ENCODE measurements around the gene MORF4L1.
"Not testable (repeated sequence)": the region's sequence is repeated elsewhere in the genome, so short reads cannot be mapped to it uniquely, and the experiment has no call there.

Gene MORF4L1

DNA sequence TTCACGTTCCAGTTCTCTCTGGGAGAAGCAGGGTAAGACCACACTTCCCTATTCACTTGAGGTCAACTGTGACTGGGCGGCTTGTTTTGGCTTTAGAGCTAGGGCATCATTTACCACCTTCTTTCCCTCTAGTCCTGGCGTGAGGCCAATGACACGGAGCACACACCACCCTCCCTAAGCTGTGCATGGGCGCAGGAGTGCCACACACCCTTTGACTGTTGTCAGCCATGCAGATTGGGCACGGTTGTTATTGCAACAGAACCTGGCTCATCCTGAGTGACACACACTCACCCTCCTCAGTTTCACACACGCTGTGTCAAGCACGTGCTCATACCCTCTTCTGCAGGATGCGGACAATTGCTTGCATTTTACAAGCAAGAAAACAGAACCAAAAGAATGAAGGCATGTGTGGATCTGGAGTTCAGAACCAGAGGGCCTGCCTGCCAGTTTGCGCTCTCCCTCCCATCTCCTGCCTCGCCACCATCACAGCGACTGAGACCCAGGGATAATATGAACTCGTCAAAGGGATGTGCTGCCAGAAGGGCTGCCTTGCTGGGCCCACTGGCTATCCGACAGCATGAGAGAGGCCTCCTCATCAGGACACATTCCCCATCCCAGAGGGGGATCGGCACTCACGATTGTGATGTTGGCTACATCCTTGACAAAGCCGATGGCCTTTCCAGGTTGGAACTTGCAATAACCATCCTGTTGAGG lies 54.5 kb downstream of the MORF4L1 start:
- no peak for DNase-seq

DNA sequence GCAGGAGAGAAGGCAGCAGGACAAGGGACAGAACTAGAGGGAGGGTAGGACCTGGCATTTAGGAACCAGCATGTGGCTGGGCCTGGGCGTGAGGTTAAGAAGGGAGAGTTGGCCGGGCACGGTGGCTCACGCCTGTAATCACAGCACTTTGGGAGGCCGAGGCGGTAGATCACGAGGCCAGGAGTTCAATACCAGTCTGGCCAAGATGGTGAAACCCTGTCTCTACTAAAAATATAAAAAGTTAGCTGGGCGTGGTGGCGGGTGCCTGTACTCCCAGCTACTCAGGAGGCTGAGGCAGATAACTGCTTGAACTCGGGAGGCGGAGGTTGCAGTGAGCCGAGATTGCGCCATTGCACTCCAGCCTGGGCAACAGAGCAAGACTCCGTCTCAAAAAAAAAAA lies 55.5 kb downstream of the MORF4L1 start:
- not testable (repeated sequence) for DNase-seq

DNA sequence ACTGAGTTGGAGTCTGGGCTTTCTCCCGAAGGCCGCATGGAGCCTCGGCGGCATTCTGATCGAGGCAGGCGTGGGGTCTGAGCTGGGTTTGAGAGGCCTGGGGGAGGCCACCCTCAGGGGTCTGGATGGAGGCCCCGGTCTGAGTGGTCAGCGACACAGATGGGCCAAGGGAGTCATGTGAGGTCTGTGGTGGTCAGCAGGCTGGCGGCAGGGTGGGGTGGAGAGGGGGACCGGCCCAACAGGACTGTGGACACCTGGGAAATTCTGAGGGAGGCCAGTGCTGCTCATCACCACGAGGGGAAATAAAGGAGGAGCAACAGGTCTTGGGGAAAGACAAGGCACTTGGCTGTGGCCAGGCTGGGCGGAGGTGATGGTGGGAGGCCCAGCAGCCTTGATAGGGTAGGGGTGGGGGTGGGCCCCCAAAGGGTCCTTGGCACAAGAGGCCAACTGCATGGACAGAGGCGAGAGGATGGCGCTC lies 56.0 kb downstream of the MORF4L1 start:
- no peak for DNase-seq

DNA sequence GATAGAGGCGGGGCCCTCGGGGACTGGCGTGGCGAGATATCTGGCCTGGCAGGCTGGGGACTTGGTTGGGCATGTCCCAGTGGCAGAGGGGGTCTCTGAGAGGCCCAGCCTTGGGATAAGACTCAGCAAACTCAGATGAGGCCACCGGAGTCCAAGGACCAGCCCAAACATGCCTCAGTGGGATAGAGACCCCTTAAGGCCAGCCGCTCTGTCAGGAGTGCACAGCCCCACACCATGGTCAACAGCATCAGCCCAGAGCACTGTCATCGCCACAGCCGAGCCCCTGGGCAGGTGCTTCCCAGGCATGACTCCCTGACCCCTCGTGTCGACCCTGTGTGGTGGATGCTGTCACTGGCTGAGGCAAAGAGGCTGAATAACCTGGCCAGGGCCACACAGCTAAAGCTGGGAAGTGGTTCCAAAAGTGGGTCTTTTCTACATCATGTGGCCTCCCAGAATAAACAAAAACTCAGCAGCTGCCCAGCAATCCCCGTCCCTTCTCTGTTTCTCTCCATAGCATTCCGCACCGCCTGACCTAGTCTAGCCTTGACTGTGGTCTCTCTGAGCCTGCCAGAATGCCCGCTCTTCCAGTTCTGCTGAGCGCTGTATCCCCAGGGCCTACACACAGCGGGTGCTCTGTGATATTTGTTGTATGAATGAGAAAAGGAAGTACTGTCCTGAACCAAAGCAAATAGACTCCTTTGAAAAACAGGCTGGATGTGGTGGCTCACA lies 57.0 kb downstream of the MORF4L1 start:
- DNase-seq: no peak

DNA sequence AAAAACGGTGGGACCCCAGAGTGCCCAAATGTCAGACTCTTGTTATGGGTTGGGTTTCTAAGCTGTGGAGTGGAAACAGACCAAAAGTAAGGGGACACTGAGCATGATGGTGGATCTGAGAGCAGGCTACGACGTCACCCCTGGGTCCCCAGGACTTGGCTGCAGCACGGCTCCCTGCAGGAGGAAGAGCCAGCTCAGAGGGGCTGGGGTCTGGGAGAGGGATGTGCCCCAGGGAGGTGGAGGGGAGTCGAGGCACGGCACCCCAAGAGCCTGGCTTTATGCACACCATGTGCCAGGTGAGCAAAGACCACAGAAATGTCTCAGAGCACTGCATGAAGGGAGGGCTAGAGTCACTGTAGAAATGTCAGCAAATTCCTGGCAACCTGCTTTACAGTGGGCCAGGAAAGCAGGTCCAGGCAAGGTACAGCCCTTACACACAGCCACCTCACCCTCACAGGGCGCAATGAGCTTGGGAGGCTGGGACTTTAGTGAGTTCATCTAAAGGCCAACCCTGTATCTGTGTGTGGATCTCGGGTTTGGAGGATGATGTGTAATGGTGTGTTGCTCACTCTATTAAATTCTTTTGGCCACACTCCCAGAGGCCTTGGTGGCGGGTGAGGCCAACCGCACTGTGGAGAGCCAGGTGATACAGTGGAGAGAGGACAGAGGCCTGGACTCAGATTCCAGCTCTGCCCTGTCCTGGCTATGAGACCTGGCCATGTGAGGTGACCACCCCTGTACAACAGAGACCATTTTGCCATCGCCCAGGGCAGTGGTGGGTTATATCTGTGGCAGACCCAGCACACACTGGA lies 58.1 kb downstream of the MORF4L1 start:
- no peak for DNase-seq

DNA sequence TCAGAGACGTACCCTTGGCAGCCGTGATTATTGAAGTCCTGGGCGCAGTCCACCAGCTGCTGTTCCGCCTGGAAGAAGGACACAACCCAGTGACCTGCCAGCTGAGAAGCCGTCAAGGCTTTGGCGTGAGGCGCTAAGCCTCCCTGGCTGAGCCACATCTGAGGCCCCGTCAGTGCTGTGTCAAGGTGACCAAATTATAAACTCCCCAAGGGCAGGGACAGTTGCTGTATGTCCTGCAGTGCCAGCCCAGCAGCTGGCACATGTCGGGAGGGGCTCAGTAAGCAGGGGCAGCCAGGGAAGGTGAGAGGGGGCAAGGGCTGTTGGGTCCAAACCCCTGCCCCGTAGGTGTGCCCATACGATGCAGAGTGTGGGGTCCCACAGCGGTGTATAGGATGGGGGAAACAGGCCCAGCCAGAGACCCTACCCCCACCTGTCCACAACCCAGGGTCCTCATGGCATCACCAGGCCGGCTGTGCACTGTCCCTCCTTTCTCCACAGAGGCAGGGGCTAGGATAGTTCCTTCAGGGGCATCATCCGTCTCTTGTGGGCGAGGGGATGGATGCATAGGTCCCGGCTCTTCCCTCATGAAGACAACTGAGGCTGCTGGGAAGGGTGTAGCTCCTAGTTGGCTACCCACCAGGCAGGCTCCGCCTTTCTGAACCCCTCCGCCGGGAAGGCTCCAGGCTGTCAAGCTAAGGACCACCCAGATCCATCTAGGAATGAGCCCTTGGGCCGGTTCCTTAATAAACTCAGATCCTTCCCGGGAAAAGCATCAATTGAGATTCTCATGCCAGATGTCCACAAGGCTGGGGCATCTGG lies 59.0 kb downstream of the MORF4L1 start:
- no peak for DNase-seq

DNA sequence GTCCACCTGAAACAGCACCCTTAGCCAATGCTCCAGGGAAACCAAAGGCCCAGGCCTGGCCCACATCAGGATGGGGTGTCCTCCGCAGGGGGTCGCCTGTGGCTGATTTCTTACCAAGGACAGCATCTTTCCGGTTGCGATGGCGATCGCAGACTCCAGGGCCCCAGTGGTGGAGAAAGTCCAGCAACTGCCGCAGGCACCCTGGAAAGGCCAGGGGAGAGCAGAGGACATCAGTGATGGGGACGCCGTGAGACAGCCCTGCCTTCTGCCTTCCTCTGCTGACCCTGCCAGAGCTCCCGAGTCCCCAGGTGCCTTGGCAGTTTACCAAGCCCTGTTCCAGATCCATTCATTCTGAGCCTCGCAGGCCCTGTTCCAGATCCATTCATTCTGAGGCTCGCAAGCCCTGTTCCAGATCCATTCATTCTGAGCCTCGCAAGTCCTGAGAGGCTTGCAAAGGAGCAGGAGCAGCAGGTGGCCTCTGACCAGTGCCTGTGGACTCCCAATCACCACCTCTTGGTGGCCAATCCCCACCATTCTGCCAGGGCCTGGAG lies 59.6 kb downstream of the MORF4L1 start:
- no peak for DNase-seq

DNA sequence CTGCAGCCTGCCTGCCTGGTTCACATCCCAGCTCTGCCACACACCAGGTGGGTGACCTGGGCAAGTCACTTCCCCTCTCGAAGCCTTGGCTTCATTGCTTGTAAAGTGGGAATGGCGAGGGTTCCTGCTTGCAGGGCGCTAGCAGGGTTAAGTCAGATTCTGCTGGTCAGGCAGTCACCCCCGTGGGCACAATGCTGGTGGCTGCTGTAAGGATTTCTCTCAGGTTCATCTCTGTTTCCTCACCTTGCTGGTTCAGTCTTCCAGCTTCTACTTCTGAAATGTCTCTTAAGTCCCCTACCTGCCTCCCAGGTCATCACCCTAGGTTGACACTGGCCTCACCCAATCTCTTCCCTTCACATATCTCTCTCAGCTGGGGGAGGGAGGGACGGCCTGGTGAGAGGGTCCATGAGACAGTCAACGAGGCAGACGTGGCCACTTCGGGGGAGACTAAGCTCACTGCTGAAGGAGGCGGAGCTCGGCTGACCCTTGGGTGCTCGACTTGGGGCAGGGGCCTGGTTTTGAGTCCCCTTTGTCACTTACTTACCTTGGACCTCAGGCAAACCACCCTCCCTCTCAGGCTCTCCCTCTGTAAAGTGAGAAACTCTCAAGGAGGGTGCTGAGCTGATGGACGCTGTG lies 60.6 kb downstream of the MORF4L1 start:
- no peak for DNase-seq

DNA sequence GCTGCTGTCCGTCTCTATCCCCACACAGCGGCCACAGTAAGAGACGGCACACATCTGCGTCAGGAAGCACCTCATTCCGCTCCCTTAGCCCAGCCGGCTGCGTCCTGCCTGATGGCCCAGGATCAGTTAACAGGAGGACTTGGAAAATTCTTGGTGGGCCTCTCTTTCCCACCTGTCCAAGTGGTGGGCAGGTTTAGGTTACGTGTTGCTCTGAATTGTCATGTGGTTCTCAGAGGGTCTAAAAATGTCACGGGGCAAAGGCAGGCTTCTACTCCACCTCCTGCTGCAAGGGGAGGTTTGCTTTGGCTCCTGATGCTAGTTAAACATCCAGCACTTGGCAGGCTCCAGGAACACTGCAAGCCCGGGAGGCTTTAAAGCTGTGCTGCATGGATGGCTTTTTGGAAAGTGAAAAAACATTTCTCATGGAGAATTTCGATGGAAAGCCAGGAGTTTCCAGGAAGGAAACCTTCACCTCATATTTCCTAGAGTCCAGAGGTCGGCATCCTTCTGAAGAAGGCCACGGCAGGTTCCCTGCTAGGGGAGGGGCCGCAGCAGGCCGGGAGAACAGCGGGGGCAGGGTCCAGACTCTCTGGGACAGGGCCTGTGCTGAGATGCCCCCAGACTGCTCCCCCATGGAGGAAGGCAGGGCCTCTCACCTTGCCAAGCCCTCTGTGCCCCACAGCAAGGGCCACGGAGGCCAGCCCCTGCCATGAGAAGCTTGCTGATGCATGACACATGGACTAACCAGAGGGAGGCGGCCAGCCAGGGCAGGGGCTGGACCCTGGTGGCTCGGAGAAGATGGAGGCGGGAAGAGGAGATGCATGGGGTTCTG lies 61.3 kb downstream of the MORF4L1 start:
- no peak for DNase-seq

DNA sequence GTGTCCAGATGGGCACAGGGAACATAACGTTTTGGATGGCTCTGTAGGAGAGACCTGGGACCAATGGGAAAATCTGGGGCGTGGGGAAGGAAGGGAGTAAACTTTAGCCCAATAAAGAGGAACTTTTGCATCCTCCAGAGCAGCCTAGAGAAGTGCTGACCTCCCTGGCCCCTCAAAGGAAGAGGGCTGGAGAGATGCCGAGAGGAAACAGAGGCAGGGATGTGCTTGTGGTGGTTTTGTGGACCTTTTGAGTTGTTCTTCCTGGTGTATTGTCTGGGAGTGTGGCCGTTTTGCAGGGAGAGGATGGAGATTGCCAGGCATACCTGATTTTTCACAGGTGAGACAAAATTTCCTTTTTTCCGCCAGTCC lies 61.9 kb downstream of the MORF4L1 start:
- DNase-seq: no peak

DNA sequence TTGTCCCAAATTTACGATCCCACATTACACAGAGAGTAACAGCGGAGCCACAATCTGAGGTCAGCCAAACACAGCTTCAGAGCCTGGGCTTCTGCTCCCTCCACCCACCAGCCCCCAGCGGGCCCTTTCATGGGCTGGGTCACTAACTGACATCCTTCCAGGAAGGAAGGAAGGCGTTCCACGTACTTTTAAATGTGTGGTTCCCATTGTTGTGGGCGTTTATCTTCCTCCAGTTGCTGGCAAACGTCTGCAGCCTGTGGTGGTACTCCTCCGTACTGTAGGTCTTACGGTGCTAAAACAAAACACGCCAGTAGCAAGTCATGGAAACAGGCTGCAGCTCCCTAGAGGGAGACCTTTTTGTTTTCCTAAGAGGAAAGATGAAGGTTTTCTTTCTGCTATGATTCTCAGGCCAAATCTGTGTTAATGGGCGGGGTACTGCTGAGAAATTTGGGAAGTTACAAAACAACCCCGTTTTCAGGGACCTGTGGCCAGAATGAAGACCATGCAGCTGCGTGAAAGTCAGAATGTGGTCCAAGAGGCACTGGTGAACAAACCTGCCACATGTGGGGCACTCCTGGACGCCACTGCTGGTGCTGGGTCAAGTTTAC lies 64.5 kb downstream of the MORF4L1 start:
- no peak for DNase-seq

DNA sequence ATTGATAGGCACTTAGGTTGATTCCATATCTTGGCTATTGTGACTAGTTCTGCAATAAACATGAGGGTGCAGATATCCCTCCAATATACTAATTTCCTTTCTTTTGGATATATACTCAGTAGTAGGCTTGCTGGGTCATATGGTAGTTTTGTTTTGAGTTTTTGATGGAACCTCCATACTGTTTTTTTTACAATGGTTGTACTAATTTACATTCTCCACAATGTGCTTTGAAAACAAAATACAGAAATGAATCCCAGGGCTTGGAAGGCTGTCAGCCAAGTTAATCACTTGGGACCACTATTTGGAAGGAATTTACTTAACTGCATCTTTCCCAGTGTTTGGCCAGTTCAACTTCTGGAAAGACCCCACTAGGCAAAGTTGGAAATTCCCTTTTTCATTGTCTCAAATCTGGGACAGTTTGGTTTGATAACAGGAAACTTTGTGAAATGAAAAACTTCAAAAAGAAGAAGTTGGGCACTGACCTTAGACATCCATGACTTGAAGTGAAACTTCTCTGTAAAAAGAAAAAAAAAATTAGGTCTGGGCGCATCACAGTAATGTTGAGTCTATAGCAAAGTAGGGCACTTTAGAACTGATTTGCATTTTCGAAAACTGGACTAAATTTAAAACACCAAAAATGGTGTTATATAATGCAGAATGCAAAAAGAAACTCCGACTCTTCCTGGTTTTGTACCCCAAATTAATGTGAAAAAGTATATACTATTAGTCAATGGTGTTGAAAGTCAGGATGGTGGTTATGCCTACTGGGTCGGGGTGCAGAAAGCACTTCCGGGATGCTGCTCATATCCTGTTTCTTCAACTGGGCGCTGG lies 66.2 kb downstream of the MORF4L1 start:
- DNase-seq: no peak

DNA sequence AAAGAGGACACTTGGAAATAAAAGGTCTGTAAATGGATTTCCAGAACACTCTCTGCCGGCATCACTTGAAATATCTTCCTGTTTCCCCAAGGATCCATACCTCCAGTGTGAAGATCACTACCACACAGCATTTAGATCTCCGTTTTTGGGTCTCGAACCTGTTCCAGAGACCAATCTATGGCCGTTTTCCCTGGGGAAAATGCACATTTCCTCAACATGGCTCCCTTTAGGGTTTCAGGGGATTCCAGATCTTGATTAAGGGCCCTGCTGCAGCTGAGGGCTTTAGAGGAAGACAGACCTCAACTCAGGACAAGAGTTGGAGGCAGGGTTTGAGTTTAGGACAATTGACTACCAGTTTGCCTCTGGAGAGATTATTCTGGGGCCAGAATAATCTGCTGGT lies 70.1 kb downstream of the MORF4L1 start:
- no peak for DNase-seq

DNA sequence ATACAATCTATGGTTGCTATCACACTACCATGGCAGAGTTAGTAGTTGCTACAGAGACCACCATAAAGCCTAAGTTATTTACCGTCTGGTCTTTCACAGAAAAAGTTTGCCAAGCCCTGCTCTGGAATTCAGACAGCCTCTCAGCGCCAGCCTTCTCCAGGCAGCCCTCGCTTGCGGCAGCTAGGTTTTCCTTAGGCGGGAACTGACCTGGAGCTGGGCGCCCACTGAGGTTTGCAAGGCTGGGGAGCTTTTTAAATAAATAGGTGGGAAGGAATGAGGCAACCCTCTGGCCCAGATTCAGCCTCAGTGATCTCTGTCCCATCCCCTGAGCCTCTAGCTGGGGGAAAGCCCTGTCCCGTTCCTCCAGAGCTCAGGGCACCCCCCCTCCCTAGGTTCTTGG lies 71.0 kb downstream of the MORF4L1 start:
- DNase-seq: no peak

DNA sequence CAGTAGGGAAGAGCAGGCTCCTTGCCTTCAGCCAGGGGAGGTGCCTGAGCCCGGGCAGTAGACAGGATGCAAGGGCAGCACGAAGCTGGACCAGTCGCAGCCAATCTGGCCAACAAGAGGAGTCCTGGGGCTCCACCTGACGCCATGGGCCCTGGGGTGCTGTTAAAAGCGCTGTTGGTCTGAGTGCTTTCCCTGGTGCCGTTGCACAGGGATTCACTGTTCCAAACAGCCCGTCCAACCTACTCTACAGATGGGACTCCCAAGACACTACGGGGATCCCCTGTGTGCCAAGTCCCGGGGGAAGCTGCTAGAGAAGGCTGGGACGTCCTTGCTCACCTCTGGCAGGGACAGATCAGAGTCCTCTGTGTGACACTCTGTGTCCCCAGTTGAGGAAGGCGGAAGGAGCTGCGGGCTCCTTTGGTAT lies 71.5 kb downstream of the MORF4L1 start:
- no peak for DNase-seq

DNA sequence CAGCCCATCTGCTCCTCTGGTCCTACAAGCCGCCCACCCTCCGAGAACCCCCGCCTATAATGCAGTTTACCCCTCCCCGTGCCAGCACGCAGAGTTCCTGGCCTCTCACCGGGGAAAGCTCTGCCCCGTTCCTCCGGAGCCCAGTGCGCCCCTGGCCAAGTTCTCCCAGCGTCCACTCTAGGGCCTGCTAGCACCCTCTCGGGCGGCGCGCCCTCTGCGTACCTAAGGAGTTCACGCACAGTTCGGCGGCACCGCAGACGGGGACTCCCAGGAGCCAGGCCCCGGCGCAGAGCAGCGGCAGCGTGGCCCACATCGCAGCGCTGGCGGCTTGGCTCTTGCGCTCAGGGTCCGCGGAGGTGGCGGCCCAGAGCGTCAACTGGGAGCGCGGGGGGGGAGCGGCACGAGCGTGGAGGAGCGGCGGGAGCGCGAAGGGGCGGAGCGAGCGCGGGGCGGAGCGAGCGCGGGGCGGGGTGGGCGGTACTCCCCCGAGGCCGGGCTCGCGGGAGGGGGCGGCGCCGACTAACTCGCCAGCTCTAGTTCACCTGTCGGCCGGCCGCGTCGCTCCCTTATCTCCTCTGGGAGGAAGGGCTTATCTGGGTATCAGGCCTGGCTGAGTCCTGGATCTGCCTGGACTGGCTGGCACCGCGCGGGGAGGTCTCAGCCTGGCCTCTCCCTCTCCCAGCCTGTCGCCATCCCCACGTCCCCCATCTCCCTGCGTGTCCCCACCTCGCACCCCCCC lies 72.1 kb downstream of the MORF4L1 start, which contains the start of gene CTSH:
Gene CTSH (minus strand): TSS at position 378 of the 739 bp plus-strand sequence. CDS start 65 bp downstream, at position 313.
- peak; percentile 75 to 81 for DNase-seq

DNA sequence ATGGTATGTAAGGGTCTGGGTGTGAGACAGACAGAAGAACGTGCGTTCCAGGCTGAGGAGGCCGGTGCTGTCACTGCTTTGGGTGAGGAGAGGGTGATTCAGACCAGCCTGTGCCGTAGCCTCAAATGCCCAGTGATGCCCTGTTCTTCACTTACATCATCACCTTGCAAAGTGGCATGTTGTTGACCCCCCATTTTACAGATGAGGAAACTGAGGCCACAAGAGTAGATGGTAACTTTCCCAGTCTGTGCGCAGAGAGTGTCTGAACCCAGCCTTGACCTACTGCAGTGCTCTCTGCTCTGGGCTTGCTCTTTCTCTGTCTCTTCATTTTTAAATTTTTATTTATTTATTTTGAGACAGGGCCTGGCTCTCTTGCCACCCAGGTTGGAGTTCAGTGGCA lies 73.8 kb downstream of the MORF4L1 start:
- no peak for DNase-seq

DNA sequence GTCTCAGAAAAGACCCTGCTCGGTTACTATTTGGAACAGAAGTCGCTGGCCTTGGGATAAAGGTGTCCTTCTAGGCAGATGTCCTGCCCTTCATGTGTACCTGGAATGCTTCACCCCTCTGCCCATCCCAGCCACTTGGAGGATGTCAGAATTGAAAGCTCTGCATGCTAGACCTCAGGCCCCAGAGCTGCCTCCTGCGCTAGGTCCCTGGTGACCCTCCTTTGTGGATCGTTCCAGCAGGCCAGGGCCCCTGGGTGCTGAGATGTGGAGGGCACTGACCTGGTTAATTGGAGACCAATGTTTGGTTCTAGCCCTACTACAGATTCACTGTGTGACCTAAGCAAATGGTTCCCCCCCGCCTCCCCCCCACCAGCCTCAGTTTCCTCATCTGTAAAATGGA lies 74.8 kb downstream of the MORF4L1 start:
- no peak for DNase-seq

All from stimulated activated CD4-positive, alpha-beta T cell treated with anti-CD3 and anti-CD28 coated beads, Interleukin-4, amount 100 ng/mL, for 4 hours (primary cell).